Fibroblast of skin of left quadriceps (primary cell): Measurements from ENCODE around the gene CCDC136.

Source experiments
- DNase-seq, 2 experiments: peaks; one replicate each; pipeline ENCODE4 v3.0.0-alpha.2; 2013; ENCODE audit warnings: low read depth in 2 of 2

CCDC136 gene

DNA sequence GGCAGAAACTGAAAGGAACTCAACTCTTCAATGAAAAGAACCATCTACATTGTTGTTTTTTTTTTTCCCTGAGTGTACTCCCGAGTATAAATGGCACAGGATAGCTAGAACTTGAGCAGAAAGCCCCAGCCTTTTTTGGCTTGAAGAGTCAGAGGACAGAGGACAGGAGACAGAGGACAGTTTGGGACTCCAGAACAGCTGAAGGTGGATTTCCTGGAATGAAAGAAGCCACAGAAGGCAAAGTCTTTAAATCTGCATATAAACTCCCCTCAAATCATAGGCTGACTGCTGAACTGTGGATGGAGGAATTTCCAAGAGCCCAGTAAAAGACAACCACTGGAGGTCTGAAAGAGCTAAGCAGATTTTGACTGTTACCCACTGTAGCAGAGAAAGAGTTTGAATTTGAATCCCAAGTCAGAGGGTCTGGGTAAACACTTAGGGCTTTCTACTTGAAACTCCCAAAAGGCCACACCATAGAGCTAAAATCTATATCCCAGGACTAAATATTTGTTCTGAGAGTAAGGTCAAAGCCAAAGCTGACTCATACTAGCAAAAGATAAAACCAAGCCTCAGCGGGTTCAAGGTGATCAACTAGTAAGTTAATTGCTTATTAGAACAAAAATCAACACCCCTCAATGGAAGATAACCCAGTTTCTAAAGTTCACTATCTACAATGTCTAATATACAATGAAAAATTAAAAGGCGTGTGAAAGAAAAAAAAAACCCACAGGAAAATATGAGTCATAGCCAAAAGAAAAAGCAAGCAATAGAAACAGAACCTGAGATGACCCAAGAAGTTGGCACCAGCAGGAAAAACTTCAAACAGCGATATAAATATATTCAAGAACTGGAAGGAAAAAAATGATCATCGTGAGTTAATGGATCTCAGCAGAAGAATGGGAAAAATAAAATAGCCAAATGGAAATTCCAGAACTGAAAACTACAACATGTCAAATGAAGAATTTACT is 14.3 kb upstream of the CCDC136 start:
- DNase-seq: no peak

DNA sequence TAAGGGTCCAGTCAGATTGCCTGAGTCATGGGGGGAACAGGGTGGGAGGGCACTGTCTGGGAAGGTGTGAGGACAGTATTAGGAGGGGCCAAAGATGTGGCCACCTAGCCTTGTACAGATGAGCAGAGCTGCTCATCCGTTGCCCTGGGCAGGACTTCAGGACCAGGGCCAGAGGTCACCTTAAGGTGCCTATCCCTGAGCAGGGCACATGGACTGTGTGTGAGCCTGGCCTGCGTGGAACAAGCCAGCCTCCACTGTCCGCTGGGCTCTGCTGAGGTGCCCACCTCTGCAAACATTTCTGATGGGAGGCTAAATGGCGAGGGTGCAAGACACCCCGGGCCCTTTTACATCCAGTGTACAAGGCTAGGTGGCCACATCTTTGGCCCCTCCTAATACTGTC is 12.8 kb upstream of the CCDC136 start:
- DNase-seq: no peak

DNA sequence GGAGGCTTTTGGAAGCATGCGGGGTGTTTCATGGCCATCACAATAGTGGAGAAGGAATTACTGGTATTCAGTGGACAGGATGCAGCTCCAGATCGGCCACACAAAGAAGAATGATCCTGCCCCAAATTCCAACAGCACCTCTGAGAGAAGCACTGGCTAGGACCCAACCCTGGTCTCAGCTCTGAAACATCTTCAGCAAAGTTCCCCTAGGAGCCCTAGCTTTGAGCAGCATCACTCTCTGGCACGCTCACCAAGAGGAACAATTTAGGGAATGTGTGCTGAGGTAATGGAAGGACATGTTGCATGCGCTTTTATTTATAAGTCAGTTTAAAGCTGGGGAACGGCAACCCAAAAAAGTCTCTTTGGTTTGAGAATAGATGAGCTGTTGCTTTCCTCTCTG is 10.6 kb upstream of the CCDC136 start:
- DNase-seq: peak; percentile 69

DNA sequence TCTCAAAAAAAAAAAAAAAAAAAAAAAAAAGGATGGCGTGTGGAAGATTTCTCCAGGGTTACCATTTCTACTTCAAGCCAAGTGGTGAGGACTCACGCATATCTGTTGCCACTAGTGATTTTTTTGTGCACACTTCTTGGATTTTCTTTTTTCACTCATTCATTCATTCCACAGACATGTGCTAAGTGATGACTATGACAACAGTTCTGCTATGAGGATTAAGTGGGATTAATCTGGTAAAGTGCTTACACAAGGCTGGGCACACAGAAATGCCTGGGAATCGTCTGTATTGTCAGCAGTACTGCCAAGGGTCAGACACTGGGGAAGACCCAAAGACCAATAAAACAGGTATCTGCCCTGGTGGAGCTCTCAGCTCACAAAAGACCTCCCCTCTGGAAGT is 9.9 kb upstream of the CCDC136 start:
- no peak for DNase-seq

DNA sequence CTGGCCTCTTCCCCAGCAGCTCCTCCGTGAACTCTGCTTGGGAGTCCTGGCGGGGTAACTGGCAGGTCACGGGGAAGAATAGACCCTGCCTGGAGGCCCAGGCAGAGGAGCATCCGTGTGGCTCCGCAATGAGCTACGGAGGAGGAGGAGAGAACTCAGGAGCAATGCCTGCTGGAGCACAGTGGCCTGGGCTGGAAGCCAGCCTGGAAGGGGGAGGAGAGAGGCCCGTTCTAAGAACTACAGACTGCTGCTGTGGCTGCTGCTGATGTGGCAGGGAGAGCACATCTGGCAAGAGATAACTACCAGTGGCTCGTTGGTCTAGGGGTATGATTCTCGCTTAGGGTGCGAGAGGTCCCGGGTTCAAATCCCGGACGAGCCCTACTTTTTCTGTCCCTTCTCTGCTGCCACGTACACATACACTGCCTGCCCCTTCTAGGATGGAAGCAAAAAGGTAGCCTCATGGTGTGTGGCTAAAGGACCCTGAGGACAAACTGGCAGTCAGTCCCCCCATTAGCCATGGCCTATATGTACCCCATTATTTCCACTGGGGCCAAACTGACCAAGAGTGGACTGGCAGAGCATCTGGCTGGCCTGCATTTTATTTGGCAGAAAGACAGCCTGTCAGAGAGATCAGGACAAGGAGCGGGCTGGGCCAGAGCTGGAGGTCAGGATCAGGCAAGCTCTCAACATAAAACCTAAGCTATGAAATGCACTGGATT is 8.5 kb upstream of the CCDC136 start:
- DNase-seq: peak; percentile 85 to 87

DNA sequence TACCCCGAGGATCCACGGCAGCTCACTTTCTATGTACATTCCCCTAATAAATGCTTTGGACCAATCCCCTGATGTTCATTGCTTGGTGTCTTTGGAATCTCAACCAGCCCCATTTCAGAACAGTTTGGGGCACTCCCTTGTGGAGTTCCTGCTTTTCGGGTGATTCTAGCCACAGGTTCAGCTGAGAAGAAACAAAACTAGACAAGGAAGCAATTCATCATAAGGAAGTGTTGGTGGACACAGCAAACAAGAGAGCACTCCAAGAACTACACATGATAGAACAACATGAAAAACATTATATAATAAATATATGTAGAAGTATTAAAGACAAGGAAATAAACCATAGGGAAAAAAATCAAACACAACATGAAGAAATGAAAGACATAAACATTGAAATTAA is 6.0 kb upstream of the CCDC136 start:
- DNase-seq: no peak

DNA sequence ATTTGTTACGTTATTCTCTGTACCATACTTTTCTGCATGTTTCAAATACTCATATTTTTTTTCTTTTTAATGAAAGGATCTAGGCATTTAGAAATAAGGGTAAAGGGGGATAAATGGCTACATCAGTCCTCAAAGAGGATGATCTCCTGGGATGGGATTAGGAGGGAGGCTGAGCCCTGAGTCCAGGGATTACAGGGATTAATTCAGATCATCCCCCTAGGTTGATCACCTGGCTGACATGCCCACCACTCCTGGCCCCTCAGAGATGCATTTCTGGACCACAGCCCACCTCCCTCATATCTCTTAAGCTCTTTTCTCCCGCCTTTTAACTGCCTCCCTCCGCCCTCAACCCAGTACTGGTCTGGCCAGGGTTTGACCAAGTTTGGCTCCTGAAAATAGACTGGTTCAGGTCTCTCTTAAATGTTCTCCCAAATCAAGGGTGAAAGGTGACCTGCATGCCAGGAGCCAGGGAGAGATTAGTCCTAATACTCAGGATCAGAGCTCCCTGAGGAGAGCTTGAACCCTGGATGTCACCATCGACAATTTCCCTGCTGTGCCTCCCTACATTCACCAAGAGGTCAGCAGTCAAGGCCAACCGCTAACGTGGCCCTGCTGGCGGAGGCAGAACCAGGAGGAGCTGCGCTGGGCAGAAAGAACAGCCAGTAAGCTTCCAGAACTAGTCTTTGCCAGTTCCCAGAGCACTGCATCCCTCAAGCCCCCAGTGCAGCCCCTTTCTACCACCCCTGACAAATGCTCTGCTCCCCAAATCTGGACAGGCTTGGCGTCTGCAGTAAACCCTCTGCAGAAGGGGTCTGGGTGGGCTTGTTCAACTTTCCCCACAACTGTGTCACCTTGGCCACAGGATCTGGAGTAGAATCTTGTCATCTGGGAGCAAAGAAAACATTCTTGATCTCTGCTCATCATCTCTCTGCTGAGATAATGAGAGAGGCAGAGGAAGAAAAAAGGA is 3.0 kb upstream of the CCDC136 start:
- DNase-seq: no peak

DNA sequence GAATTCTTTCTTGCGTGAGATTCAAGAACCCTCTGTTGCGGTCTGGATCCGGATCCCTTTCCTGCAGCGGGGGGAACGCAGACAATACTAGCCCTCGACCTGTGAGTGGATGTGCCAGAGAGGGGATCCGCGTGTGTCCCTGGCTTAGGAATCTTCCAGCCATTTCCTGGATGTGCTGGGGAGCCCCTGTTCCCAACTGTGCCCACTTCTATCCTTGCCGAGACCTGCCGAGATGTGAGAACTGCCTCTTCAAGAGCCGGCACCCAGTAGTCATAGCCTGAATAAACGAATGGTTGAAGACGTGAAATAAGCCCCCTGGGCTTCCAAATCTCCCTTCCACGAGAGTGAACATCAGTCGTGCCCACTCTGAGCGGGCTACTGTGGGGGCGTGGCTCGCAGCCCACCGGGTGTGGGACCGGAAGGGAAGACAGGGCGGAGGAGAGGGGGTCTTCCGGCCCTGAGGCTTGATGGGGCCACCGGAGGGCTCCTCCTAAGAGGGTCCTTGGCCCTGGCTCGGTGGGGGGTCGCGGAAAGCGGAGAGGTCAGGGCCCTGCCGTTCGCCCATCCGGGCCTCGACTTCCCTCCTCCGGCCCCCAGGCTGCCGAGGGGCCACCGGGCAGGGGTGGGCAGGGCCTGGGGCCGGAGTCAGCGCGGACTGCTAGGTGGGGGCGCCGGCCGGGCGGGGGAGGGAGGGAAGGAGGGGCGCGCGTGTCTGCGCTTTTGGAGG is 1.3 kb upstream of the CCDC136 start:
- no peak for DNase-seq

DNA sequence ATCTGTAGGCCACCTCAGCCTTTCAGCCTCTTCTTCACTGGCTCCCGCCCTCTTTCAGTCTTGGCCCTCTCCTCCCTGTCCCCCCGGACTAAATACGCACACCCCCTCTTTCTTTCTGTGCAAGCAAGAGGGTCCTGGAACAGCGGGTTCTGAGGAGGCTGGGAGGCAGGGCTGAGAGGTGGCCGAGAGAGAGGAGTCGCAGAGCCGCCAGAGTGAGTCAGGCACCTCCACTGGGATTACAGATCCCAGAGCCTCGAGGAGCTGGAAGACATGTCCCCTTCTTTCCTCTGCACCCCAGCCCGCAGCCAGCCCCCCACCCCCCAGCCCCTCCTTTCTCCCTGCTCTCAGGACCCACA is 182 bp downstream of the CCDC136 start:
- DNase-seq: no peak

DNA sequence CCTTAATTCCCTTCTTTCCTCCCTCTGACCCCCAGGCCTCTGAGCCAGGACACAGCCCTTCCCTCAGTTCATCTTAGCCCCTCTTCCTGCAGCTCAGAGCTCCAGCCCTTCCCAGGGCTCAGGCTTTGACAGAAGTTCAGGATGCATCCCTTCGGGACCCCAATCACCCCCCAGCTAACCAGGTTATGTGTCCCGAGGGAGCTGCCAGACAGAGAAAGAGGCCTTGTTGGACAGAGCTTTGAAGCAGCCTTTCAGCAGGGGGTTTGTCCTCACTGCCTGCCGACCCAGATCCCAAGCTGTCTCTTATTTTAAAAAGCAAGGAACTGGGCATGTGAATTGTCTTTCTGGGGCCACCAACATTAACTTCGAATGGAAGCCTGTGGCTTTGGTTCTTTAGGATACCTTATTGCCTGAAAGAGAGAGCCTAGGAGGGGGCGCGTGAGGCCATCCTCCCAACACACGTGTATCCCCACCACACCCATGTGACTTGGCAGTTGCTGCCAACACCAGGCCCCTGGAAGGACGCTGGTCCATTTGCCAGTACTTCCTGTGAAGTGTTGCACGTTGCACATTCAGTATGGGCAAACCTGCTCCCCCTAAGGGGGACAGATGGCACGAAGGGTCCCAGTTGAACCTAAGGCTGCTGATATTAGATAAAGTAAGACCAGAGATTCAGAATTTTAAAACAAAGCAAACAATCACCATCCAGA is 858 bp downstream of the CCDC136 start:
- DNase-seq: no peak

DNA sequence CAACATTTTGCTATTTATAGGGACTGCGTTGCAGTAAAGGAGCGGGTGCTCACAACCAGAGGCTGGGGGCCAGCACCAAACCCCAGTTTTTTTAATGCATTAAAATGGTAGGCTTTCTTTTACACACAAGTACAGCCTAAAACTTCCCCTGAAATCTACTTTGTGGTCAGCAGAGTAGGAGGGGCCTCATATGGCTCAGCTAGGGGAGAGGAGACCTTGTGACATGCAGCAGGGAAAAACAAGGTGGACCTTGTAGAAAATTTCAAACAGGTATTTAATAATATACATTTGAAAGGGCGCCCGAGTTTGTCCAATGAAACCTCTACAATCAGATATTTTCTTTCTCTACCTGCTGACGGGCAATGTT is 1.4 kb downstream of the CCDC136 start:
- DNase-seq: no peak

DNA sequence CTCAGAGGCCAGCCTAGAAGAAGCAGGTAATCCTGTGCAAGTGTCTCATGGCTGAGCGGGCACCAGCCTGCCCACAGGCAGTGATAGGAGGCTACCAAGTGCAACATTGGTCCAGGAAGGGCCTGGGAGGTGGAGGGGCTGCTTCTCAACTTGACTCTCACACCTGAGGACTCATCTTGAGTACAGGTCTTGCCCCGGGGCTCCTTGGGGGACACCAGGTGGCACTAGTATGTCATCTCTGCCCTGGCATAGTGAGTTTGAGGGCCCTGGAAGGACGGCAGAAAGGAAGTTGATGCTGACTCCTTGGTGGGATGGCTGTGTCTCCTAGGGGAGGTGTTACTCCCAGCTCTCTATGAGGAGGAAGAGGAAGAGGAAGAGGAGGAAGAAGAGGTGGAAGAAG is 2.3 kb downstream of the CCDC136 start:
- no peak for DNase-seq

DNA sequence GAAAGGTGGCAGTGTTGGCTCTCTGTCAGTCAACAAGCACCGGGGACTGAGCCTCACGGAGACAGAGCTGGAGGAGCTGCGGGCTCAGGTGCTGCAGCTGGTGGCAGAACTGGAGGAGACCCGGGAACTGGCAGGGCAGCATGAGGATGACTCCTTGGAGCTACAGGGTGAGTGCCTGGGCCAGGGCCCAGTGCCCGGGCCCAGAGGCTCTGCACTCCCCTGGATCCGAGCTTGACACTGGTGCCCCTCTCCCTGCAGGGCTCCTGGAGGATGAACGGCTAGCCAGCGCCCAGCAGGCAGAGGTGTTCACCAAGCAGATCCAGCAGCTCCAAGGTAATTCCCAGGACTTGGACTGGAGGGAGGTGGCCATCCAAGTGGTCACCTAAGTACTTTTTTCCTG is 2.7 kb downstream of the CCDC136 start:
- DNase-seq: no peak

DNA sequence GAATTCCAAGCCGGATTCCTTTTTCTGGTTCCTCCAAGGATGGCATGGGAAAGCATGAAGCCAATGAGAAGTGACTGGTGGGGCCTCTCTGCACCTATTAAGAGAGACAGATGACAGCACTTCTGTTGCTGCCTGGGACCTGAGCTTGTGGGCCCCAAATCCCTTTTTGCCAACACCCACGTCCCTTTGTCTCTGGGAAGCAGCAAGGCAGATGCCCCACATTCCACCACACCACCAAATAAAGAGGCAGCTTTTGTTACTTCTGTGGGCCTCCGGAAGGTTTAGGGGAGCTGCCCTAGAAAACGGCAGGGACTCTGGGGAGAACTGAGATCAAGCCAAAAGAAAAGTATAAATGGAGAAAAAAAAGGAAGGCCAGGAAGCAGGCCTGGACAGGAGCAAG is 3.4 kb downstream of the CCDC136 start:
- DNase-seq: no peak

DNA sequence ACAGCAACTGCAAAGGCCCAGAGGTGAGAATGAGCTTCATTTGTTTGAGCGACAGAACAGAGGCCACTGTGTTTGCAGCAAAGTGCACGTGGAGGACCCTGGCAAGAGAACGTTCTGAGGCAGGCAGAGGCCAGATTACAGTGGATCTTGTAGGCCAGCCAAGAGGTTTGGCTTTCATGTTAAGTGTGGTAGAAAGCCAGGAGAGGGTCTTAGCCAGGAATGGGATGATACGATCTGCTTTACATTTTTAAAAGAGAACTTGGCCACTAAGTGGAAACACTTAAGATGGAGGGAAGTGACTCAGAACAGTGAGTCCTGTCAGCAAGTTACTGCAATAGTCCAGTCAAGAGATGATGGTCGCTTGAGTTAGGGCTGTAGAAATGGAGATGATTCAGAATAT is 4.6 kb downstream of the CCDC136 start:
- peak; percentile 59 to 60 for DNase-seq

DNA sequence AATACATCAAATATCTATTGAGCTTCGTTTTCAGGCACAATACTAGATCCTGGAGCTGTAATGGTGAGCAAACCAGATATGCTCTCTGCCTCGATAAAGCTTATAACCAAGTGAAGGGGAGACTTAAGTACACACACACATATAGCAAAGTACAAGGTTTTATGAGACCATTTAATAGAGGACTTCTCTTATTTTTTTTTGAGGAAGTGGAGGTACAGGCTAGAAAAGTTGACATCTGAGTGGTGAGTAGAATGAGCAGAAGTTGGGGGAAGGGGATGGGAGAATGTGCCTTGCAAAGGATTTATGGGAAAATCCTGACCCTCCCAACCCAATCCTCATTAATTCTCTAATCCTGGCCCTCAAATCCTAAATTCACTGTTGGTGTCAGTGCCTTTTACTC is 7.7 kb downstream of the CCDC136 start:
- no peak for DNase-seq

DNA sequence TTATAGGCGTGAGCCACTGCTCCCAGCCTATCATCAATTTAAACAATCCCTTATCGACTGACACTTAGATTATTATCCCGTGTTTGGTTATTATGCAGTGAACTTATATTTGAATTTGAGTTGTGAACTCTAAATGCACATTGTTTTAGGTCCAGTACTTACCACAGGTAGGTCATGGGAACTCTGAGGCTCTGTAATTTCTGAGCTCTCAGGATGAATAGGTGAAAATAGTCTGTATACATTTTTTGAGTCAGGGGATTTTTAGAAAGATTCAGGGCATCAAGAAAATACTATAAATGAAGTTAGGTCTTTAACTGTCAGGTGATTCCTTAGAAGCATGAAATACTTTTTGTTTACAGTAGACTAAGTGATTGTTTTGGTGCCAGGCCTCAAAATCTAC is 8.8 kb downstream of the CCDC136 start:
- no peak for DNase-seq

DNA sequence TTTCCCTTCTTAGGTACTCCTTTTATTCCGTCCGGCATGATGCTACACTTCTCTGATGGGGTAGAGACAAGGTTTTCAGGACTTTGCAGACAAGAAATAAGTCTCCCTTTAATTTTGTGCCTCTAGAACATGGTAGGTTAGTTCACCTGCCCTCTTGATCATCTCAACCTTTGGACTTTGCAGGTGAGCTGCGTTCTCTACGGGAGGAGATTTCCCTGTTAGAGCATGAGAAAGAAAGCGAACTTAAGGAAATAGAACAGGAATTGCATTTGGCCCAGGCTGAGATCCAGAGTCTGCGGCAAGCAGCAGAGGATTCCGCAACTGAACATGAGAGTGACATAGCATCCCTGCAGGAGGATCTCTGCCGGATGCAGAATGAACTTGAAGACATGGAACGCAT is 9.2 kb downstream of the CCDC136 start:
- no peak for DNase-seq

DNA sequence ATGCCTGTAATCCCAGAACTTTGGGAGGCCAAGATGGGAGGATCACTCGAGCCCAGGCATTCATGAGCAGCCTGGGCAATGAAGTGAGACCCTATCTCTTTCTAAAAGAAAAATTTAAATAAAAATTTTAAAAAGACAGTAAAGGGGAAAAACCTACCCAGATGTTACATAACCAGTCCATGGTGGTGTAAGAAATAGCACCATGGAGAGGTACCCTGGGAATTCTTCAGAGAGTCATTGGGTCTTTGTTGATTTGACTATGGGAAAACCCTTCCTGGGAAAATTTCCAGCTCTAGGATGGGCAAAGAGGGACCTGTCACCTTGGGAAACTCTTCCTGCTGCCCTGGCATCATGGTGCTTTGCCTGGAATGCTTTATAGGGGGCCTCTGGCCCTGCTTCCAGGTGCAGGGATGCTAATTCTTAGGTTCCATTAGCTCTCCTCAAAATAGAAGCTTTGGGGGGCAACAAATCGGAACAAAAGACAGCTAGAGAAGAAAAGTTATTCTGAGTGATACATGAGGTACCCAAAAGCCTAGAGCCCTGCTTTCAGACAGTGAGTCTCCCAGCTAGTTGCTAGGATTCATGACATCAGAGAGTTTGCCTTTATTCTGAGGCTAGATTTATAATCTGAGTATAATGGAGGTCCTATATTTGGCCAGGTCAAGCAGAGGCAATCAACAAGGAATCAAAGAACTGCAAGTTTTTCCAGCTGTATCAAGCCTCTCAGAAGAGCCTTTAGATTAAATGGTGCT is 10.1 kb downstream of the CCDC136 start:
- DNase-seq: no peak

DNA sequence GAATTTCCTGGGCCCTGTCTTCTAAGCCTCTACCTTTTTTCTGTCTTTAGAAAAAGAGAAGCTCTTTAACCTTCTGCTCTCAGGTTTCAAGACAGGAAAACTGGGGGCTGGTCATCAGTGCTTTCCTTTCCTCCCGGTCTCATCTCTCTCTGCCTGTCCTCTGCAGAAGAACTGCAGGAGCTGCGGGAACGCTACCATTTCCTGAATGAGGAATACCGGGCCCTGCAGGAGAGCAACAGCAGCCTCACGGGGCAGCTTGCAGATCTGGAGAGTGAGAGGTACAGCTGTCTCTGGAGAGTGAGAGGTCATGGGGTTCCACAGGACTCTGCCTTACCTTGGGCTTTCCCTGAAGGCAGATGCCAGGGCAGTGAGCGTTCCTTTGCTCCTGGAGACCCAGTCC is 12.7 kb downstream of the CCDC136 start:
- no peak for DNase-seq
